GM20000 (cell line): ENCODE results near the gene SPOUT1.
"Not testable (repeated sequence)": the region's sequence is repeated elsewhere in the genome, so short reads cannot be mapped to it uniquely, and the experiment has no call there.

Source experiments
- DNase-seq: peaks from one replicate; pipeline ENCODE4 v3.0.0; 2012; ENCODE audit warnings: low spot score
- TF ChIP-seq, protein P1 (sequence below): IDR thresholded peaks from 2 replicates; pipeline ENCODE4 v1.5.1; 2012; ENCODE audit warnings: mild to moderate bottlenecking, control low read depth; ENCODE audit errors: extremely low read depth, missing control alignments

SPOUT1 gene, protein sequence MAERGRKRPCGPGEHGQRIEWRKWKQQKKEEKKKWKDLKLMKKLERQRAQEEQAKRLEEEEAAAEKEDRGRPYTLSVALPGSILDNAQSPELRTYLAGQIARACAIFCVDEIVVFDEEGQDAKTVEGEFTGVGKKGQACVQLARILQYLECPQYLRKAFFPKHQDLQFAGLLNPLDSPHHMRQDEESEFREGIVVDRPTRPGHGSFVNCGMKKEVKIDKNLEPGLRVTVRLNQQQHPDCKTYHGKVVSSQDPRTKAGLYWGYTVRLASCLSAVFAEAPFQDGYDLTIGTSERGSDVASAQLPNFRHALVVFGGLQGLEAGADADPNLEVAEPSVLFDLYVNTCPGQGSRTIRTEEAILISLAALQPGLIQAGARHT

DNA sequence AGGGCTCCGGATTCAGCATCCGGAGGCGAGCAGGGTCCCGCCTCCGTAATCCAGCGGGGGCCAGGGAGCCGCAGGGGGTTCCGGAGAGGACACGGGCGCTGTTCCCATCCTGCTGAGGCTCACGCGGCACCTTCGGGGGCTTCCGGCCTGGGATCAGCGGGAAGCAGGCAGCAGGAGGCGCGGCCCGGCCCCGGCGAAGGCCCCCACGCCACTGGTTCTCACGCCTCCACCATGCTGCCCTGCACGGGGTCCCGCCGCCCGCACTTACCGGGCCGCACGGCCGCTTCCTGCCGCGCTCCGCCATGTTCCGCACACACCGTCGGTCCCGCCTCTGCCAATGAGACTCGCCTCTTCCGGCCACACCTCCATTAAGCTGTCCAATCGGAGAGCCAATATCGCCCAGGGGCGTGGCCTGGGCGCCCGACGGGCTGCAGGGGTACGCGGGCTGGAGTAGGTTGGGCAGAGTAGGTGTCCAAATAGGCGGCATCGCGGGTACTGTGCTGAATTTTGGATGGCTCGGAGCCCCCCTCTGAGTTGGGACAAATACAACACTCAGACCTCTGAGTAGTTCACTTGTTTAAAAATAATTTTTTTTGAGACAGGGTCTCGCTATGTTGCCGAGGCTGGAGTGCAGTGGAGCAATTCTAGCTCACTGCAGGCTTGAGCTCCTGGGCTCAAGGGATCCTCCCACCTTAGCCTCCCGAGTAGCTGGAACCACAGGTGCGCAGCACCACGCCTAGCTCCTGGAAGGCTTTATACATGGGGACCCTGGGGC lies at the start of gene SPOUT1:
TSS of gene SPOUT1 (minus strand) at position 318 of the 775 bp plus-strand sequence. CDS start at position 304, 14 bp downstream.
- TF ChIP-seq, protein P1, sequence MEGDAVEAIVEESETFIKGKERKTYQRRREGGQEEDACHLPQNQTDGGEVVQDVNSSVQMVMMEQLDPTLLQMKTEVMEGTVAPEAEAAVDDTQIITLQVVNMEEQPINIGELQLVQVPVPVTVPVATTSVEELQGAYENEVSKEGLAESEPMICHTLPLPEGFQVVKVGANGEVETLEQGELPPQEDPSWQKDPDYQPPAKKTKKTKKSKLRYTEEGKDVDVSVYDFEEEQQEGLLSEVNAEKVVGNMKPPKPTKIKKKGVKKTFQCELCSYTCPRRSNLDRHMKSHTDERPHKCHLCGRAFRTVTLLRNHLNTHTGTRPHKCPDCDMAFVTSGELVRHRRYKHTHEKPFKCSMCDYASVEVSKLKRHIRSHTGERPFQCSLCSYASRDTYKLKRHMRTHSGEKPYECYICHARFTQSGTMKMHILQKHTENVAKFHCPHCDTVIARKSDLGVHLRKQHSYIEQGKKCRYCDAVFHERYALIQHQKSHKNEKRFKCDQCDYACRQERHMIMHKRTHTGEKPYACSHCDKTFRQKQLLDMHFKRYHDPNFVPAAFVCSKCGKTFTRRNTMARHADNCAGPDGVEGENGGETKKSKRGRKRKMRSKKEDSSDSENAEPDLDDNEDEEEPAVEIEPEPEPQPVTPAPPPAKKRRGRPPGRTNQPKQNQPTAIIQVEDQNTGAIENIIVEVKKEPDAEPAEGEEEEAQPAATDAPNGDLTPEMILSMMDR: no peak
- DNase-seq: peak; percentile 98

DNA sequence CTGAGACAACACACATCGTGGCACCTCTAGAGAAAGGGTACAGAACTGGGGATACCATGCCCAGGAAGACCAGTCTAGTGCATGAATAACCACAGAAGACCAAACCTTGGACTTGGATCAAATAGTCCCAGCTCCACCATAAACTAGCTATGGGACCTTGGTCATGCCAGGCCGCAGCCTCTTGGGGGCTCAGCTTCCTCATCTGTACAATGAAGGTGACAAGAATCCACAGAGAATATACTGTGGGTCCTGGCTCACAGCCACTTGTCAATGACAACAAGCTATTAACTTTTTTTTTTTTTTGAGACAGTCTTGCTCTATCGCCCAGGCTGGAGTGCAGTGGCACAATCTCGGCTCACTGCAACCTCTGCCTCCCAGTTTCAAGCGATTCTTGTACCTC lies 48.3 kb upstream of the SPOUT1 start:
- DNase-seq: no peak
- TF ChIP-seq, protein P1: no peak

- DNase-seq: not testable (repeated sequence)
These were observed 41.3 kb upstream of the SPOUT1 start for GRCh38 chr9:128870941-128871265.

GRCh38 chr9:128870128-128870940 lies 40.7 kb upstream of the SPOUT1 start:
- TF ChIP-seq, protein P1: no peak
- no peak for DNase-seq

DNA sequence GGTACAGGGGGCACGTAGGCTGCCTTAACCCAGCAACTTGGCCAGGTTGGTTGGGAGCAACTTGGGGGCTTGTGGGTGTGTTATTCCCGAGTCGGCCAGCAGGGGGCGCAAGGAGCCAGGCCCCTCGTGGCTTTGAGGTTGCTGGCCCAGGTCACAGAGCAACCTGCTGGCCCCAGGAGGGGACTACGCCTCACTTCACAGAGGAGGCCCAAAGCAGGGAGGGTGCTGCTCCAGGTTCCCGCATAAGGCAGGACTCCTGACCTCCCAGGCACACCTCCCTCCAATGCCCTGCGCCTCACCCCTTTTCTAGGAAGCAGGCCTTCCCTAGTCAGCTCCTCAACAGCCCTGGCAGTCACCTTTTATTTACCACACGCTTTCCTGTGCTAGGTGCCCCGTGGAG lies 34.1 kb upstream of the SPOUT1 start:
- peak; percentile 84 for DNase-seq
- TF ChIP-seq, protein P1: peak; percentile 97

- TF ChIP-seq, protein P1: no peak
These were observed 32.8 kb upstream of the SPOUT1 start for GRCh38 chr9:128862401-128862851.

DNA sequence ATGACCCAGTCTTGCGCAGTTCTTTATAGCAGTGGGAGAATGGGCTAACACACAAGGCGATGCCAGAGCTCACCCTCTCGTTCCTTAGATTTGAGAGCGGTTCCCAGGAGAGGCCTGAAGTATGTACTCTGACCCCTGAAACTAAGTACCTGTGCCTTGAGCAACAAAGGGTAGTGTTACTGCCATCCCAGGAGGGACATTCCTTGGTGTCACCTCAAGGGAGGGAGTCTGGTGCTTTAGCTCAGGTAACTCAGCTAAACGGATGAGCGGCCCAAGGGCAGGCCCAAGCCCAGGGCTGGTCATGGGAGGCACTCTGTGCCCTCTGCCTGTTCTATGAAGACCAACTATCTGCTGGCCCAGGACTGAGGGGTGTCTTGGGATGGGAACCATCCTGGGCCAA lies 31.9 kb upstream of the SPOUT1 start:
- TF ChIP-seq, protein P1: no peak
- DNase-seq: no peak

More at GRCh38 chr9:128862401-128862851, 32.8 kb upstream of the SPOUT1 start:
- no peak for DNase-seq
